Measurements from ENCODE around the gene EEFSEC.

Gene EEFSEC

DNA sequence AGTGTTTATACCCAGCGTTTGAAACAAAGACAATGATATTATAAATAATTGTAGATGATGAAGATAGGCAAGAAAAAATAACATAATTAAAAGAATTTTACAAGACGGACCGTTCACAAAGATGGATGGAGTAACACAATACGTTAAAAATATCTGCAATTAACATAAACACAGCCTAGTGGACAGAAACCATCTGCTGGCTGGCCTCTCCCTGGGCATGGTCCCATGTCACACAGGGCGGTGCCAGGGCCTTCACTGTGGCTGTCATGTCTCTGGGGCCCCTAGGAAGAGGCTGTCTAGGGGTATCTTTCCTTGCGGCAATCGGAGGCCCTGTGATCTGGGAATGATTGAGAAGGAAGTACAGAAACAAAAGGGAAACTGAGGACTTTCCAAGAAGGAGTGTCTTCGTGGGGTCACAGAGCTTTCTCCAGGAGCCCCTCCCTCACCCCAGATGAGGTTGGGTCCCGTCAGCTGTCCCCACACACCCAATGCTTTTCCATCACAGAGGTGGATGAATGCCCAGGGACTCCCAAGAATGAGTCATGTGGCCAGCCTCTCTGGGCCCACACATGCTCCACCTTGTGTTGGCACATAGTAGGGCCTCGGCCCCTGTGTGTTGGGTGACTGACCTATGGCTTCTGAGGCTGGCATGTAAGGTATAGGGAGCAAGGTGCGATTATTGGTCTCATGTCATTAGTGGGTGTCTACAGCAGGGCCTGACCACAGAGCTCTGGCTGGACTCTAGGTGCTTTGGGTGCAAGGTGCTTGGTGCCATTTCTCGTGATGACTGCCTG is 226.3 kb downstream of the EEFSEC start:
- no peaks in the 10 kb centered on the region for H3K36me3 ChIP-seq
- H3K4me1 ChIP-seq: peaks cover 0 to 48% (median 45%) of the 10 kb centered on the region in 4 donors
- intact Hi-C loops (cut with DNase I; ENCODE audit: low total_unique reads): no loop called here
- H3K27ac ChIP-seq: peak overlapping the region in 1 of 2 donors; percentile 63
- no peaks in the 10 kb centered on the region for H3K27me3 ChIP-seq
- no peak overlapping the region for H3K4me3 ChIP-seq
- no peak for DNase-seq
- TF ChIP-seq, protein P1, sequence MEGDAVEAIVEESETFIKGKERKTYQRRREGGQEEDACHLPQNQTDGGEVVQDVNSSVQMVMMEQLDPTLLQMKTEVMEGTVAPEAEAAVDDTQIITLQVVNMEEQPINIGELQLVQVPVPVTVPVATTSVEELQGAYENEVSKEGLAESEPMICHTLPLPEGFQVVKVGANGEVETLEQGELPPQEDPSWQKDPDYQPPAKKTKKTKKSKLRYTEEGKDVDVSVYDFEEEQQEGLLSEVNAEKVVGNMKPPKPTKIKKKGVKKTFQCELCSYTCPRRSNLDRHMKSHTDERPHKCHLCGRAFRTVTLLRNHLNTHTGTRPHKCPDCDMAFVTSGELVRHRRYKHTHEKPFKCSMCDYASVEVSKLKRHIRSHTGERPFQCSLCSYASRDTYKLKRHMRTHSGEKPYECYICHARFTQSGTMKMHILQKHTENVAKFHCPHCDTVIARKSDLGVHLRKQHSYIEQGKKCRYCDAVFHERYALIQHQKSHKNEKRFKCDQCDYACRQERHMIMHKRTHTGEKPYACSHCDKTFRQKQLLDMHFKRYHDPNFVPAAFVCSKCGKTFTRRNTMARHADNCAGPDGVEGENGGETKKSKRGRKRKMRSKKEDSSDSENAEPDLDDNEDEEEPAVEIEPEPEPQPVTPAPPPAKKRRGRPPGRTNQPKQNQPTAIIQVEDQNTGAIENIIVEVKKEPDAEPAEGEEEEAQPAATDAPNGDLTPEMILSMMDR (IDR thresholded peaks at IDR 0.05): no peak
- no peaks in the 10 kb centered on the region for H3K9me3 ChIP-seq

DNA sequence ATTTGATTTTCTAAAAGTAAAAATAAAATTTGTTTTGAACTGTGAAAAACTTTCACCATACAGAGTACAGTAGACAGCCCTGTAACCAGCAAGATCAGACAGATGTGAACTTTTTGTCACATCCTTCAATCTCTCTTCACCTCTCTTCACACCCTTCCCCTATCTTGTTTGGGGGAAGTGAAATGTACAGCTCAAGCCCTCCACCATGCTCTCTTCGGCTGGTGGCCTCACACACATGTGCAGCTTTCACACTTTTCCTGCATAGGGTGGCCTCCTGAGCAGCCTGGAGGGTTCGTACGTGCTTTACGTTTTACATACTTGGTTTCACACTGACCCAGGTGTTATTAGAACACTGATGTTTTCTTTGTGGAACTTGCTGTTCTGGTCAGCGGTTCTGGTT is 227.0 kb downstream of the EEFSEC start:
- intact Hi-C loops (cut with DNase I; ENCODE audit: low total_unique reads): no loop called here
- TF ChIP-seq, protein P1 (IDR thresholded peaks at IDR 0.05): no peak

DNA sequence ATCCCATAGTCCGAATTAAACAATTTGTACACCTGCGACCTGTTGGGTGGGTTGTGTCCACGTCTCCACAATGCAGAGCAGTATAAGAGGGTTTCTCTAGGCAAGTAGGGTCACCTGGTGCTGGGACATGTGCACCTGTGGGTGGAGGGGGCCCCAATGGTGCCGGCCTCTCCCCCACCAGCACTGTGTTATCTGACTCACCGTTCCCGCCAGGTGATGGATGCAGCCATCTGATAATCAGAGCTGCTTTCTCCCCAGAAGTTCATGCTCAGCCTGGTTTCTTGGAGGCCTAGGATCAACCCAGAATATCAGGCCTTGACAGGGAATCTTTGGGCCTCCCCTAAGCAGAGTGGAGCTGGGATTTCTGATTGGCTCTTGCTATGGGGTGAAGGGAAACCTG is 227.4 kb downstream of the EEFSEC start:
- no peak for DNase-seq
- Histone ChIP-seq H3K27me3 (no peaks in the 10 kb centered on the region), H3K4me3 (no peak overlapping the region), H3K4me1 (peaks cover 0 to 59% (median 56%) of the 10 kb centered on the region in 4 donors), H3K9me3 (no peaks in the 10 kb centered on the region), H3K27ac (no peak overlapping the region), H3K36me3 (no peaks in the 10 kb centered on the region)
- TF ChIP-seq, protein P1 (IDR thresholded peaks at IDR 0.05): no peak
- intact Hi-C loops (cut with DNase I; ENCODE audit: low total_unique reads): no loop called here

More for the DNA sequence above, 227.0 kb downstream of the EEFSEC start:
- H3K27me3 ChIP-seq: no peaks in the 10 kb centered on the region
- H3K4me1 ChIP-seq: peaks cover 0 to 55% (median 52%) of the 10 kb centered on the region in 4 donors
- H3K4me3 ChIP-seq: no peak overlapping the region
- no peaks in the 10 kb centered on the region for H3K36me3 ChIP-seq
- H3K27ac ChIP-seq: no peak overlapping the region
- no peaks in the 10 kb centered on the region for H3K9me3 ChIP-seq
- no peak for DNase-seq

DNA sequence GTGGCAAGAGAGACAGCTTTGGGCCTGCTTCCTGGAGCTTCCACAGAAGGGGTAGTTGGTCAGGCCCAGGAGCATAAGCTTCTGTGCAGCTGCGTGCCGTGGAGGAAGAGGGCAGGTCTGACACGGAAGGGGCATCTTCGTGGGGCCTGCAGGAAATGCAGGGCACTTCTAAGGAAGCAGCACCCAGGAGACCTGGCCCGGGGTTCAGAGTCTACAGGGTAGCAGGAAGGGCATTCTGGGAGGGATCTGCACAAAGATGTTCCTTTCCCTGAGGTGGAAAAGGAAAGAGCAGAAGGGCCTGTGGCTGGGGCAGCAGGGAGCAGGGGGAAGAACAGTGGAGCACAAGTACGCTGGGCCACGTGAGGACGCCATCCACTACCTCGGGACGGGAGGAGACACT is 228.3 kb downstream of the EEFSEC start:
- DNase-seq: no peak
- no peak overlapping the region for H3K4me3 ChIP-seq
- H3K27ac ChIP-seq: peak overlapping the region; percentile 69 to 72
- TF ChIP-seq, protein P1 (IDR thresholded peaks at IDR 0.05): no peak
- no peaks in the 10 kb centered on the region for H3K36me3 ChIP-seq
- H3K9me3 ChIP-seq: no peaks in the 10 kb centered on the region
- H3K4me1 ChIP-seq: peaks cover 0 to 68% (median 64%) of the 10 kb centered on the region in 4 donors
- no peaks in the 10 kb centered on the region for H3K27me3 ChIP-seq
- intact Hi-C loops (cut with DNase I; ENCODE audit: low total_unique reads): no loop called here

DNA sequence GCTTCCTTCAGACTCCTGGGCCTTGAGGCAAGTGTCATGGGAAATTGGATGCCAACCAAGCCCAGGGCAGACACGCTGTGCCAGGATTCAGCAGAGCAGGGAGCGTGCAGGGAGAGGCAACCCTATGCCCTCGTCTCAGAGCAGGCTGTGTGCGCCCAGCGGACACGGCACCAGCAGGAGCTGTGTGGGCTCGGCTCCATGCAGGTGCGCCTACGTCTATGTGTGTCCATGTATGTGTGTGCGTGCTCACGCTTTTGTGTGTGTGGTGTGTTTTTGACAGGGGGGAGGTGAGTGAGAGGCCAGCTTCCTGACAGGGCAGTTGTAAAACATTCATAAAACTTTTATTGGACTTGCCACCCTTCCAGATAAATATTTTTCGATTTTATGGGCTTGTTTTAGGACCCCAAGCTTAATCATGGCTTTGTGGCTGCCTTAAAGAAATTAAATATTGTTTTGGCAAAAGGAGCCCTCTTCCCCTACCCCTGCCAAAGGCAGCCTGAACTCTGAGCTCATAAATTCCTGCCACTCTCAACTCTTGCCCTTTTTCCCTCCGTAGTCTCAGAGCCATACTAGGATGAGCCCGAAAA is 229.0 kb downstream of the EEFSEC start:
- Histone ChIP-seq H3K4me1 (peaks cover 0 to 74% (median 64%) of the 10 kb centered on the region in 4 donors), H3K9me3 (no peaks in the 10 kb centered on the region), H3K27ac (peak overlapping the region; percentile 69 to 72), H3K36me3 (no peaks in the 10 kb centered on the region), H3K4me3 (no peak overlapping the region), H3K27me3 (no peaks in the 10 kb centered on the region)
- intact Hi-C loops (cut with DNase I; ENCODE audit: low total_unique reads): no loop called here
- TF ChIP-seq, protein P1 (IDR thresholded peaks at IDR 0.05): no peak
- peak in 1 of 2 donors; percentile 79 for DNase-seq

Data from tibial artery (tissue), 4 donors.